ENCODE results near the gene HOMER1.

The HOMER1 gene

DNA sequence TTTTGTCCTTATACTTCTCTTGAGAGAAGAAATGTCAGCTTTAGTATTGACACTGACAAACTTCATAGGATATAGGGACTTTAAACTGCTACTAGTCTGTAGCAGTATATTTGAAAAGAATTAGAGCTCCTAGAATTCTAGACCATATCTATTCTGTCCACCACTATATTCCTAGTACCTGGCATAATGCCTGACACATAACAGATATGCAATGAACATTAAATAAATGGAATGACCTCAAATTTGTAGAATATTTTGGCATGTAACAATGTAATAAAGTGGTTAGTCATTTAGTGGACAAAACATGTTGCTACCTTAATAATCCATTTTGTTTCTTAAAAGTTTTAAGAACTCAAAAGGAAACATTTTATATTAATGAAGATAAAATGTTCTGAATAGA is 57.5 kb downstream of the HOMER1 start:
- Histone ChIP-seq H3K36me3 (ENCODE audit: low read length) (no peaks in the 10 kb centered on the region), H2AFZ (ENCODE audit: low read depth, low read length, severe bottlenecking) (no peak overlapping the region), H3K4me2 (ENCODE audit: low read depth, low read length, poor library complexity, severe bottlenecking) (no peak overlapping the region), H3K27ac (ENCODE audit: low read depth, low read length) (no peak overlapping the region), H3K9me3 (ENCODE audit: insufficient read depth, low read length) (no peaks in the 10 kb centered on the region), H4K20me1 (ENCODE audit: low read depth, low read length) (no peaks in the 10 kb centered on the region), H3K27me3 (ENCODE audit: low read length) (no peaks in the 10 kb centered on the region), H3K79me2 (ENCODE audit: insufficient read depth, low read length) (no peaks in the 10 kb centered on the region), H3K9ac (ENCODE audit: low read length) (no peak overlapping the region), H3K4me3 (ENCODE audit: insufficient read depth, low read length, poor library complexity, severe bottlenecking) (no peak overlapping the region), H3F3A (ENCODE audit: insufficient read depth) (no peaks in the 10 kb centered on the region), H3K9me2 (replicated peaks; ENCODE audit: insufficient read depth, low read length) (no peaks in the 10 kb centered on the region)
- no peak for TF ChIP-seq EZH2phosphoT487 (conservative IDR thresholded peaks at IDR 0.05; ENCODE audit: low read length)
- TF ChIP-seq, protein P1, sequence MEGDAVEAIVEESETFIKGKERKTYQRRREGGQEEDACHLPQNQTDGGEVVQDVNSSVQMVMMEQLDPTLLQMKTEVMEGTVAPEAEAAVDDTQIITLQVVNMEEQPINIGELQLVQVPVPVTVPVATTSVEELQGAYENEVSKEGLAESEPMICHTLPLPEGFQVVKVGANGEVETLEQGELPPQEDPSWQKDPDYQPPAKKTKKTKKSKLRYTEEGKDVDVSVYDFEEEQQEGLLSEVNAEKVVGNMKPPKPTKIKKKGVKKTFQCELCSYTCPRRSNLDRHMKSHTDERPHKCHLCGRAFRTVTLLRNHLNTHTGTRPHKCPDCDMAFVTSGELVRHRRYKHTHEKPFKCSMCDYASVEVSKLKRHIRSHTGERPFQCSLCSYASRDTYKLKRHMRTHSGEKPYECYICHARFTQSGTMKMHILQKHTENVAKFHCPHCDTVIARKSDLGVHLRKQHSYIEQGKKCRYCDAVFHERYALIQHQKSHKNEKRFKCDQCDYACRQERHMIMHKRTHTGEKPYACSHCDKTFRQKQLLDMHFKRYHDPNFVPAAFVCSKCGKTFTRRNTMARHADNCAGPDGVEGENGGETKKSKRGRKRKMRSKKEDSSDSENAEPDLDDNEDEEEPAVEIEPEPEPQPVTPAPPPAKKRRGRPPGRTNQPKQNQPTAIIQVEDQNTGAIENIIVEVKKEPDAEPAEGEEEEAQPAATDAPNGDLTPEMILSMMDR (IDR thresholded peaks at IDR 0.05; ENCODE audit: insufficient read depth, low read length, poor library complexity, severe bottlenecking) = no peak

DNA sequence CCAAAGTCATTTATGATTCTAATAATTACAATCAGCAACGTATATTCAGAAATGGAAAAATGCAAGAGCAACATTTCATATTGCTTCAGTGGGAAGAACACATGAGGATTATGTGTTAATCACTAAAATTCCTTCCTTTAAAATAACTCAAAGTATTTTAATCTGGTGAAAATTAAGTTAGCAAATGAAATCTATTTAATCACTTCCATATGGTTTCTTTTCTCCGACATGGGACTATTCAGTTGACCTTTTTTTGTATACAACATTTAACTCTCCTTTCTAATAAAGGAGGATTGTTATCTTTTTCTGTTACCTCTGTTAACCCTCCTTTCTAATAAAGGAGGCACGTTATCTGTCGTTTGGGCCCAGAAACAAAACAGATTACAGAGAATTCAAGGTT is 59.9 kb downstream of the HOMER1 start:
- no peaks in the 10 kb centered on the region for H4K20me1 ChIP-seq (ENCODE audit: low read depth, low read length)
- no peak overlapping the region for H3K4me3 ChIP-seq (ENCODE audit: insufficient read depth, low read length, poor library complexity, severe bottlenecking)
- no peaks in the 10 kb centered on the region for H3K36me3 ChIP-seq (ENCODE audit: low read length)
- no peak overlapping the region for H3K4me2 ChIP-seq (ENCODE audit: low read depth, low read length, poor library complexity, severe bottlenecking)
- no peaks in the 10 kb centered on the region for H3F3A ChIP-seq (ENCODE audit: insufficient read depth)
- no peaks in the 10 kb centered on the region for H3K79me2 ChIP-seq (ENCODE audit: insufficient read depth, low read length)
- H3K27me3 ChIP-seq (ENCODE audit: low read length) = no peaks in the 10 kb centered on the region
- no peaks in the 10 kb centered on the region for H3K9me2 ChIP-seq (replicated peaks; ENCODE audit: insufficient read depth, low read length)
- no peak overlapping the region for H2AFZ ChIP-seq (ENCODE audit: low read depth, low read length, severe bottlenecking)
- H3K27ac ChIP-seq (ENCODE audit: low read depth, low read length) = no peak overlapping the region
- no peak for TF ChIP-seq EZH2phosphoT487 (conservative IDR thresholded peaks at IDR 0.05; ENCODE audit: low read length)
- TF ChIP-seq, protein P1 (IDR thresholded peaks at IDR 0.05; ENCODE audit: insufficient read depth, low read length, poor library complexity, severe bottlenecking) = no peak
- no peaks in the 10 kb centered on the region for H3K9me3 ChIP-seq (ENCODE audit: insufficient read depth, low read length)
- no peak overlapping the region for H3K9ac ChIP-seq (ENCODE audit: low read length)

DNA sequence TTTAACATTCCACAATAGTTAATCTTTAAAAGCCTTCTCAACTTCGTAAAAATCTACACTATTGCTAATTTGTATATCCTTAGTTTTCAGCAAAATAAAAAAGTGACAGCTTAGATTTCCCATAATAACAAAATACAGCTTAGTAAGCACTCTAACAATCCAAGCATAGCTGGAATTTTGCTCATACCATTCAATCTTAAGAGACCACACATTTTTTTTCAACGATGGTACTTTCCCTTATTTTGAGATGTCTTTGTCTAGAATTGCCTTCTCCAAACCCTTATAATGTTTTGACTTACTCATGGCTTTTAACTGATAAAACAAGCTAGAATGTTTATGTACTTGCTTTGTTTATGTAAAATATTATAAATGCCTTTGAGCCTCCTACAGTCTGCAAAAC is 65.6 kb downstream of the HOMER1 start:
- Histone ChIP-seq H3K9me2 (replicated peaks; ENCODE audit: insufficient read depth, low read length) (no peaks in the 10 kb centered on the region), H2AFZ (ENCODE audit: low read depth, low read length, severe bottlenecking) (no peak overlapping the region), H3K27ac (ENCODE audit: low read depth, low read length) (no peak overlapping the region), H3K9ac (ENCODE audit: low read length) (no peak overlapping the region), H3K4me2 (ENCODE audit: low read depth, low read length, poor library complexity, severe bottlenecking) (no peak overlapping the region), H3K4me3 (ENCODE audit: insufficient read depth, low read length, poor library complexity, severe bottlenecking) (no peak overlapping the region), H3K79me2 (ENCODE audit: insufficient read depth, low read length) (no peaks in the 10 kb centered on the region), H4K20me1 (ENCODE audit: low read depth, low read length) (no peaks in the 10 kb centered on the region), H3K36me3 (ENCODE audit: low read length) (no peaks in the 10 kb centered on the region), H3K27me3 (ENCODE audit: low read length) (no peaks in the 10 kb centered on the region), H3K9me3 (ENCODE audit: insufficient read depth, low read length) (no peaks in the 10 kb centered on the region), H3F3A (ENCODE audit: insufficient read depth) (no peaks in the 10 kb centered on the region)
- no peak for TF ChIP-seq EZH2phosphoT487 (conservative IDR thresholded peaks at IDR 0.05; ENCODE audit: low read length)
- TF ChIP-seq, protein P1 (IDR thresholded peaks at IDR 0.05; ENCODE audit: insufficient read depth, low read length, poor library complexity, severe bottlenecking) = no peak

Data from SU-DHL-6 (cell line).